Forelimb muscle (tissue), 1 donor: ENCODE data around the gene CITED4. TPM values are rescaled to one million over a fixed set of nuclear protein-coding genes. Genes with fewer than 3 reads are reported as not detected.

Experiments used
- DNase-seq: peaks from one replicate; pipeline ENCODE4 v3.0.0-alpha.2; 2013; ENCODE audit warnings: low read depth
- polyA plus RNA-seq: library from polyadenylated mRNA; unstranded; fragments of 120-200 nt; gene quantifications from one replicate; pipeline ENCODE4 v1.2.1, GENCODE V29; 2013; ENCODE audit not compliant: insufficient read length

Gene CITED4
- polyA plus RNA-seq, 1 donor = 2.6 TPM

- DNase-seq = no peak
These were observed 24.3 kb upstream of the CITED4 start for GRCh38 chr1:40886318-40887011.

DNA sequence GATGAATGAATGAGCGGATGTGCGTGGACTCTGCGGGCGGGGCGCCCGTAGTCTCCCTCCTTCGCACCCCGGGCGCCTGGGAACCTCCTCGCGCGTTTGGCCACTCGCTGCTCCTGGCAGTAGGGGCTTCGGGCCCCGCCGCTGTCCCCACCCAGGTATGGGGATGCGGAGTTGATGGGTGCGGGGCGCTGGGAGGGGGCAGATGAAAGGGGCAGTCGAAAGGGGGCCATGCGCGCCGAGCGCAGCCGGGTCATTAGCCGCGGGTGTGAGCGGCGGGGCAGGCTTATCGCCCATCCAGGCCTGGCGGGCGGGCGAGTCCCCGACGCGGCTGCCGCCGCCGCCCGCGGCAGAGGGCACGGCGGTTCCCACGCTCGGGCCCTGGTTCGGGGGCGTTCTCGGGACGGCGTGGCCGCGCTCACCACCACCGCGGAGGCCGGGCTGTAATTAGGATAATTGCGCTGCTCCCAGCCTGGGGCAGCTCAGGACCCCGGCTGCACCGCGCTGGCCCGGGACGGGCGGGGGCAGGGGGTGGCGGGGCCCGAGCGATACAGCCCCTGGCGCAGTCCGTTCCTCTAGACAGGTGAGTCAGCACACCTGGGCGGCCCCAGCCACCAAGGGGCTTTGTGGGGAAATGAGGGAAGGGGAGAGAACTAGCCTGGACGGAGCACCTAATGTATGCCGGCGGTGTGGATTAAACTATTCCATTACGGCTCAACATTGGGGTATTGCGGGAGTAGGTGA lies 22.1 kb upstream of the CITED4 start:
- DNase-seq = no peak

DNA sequence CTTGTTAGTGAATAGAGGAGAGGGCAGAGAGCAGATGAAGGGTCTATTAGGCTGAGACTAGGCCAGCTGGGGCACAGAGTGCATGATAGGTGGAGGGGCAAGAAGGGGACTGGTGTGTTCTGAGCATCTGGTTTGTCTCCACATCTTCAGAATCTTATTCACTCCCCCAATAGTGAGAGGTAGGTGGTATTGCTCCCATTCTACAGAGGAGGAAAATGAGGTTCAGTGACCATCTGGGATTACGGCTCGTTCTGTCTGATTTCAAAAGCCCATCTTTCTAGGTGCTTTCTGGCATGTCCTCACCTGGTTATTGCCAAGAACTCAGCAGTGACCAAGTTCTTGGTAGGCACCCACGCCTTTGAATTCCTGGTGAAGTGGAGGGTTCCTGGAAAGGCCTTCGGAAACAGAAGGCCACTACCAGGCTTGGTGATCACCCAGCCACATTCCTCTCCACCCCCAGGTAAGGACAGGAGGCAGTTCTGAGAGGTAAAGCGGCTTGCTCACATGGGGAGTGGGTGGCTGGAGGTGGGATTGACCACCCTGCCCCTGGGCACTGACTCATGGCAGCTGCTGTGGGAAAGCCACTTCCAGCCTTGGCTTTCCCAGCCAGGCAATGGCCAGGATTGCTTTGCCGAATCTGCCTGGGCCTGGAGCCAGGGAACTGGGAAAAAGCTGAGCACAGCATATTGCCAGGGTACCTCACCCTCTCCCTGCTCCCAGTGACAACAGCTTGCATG lies 18.8 kb upstream of the CITED4 start:
- DNase-seq = no peak

- no peak for DNase-seq
These were observed 17.5 kb upstream of the CITED4 start for GRCh38 chr1:40879482-40880175.

- DNase-seq = no peak
These were observed 16.7 kb upstream of the CITED4 start for GRCh38 chr1:40878906-40879305.

- DNase-seq = no peak
These were observed 15.5 kb upstream of the CITED4 start for GRCh38 chr1:40877698-40878097.

- no peak for DNase-seq
These were observed 14.7 kb upstream of the CITED4 start for GRCh38 chr1:40876891-40877290.

- no peak for DNase-seq
These were observed 14.2 kb upstream of the CITED4 start for GRCh38 chr1:40876436-40876761.

GRCh38 chr1:40873863-40874472 lies 11.8 kb upstream of the CITED4 start:
- no peak for DNase-seq

DNA sequence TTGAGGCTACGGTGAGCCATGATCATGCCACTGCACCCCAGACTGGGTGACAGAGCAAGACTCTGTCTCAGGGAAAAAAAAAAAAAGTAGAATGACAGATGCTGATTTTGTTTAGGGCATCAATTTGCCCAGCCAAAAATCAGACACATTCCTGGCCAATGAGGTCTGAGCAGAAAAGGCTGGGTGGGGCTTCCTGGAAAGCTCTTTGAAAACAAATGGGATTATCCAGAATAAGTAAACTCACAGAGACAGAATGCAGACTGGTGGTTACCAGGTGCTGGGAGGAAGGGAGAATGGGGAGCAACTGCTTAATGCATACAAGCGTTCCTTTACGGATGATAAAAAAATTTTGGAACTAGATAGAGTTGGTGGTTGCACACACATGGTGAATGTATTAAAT lies 10.1 kb upstream of the CITED4 start:
- no peak for DNase-seq

GRCh38 chr1:40870135-40870728 lies 8.1 kb upstream of the CITED4 start:
- DNase-seq = no peak

- no peak for DNase-seq
These were observed 6.0 kb upstream of the CITED4 start for GRCh38 chr1:40868051-40868723.

DNA sequence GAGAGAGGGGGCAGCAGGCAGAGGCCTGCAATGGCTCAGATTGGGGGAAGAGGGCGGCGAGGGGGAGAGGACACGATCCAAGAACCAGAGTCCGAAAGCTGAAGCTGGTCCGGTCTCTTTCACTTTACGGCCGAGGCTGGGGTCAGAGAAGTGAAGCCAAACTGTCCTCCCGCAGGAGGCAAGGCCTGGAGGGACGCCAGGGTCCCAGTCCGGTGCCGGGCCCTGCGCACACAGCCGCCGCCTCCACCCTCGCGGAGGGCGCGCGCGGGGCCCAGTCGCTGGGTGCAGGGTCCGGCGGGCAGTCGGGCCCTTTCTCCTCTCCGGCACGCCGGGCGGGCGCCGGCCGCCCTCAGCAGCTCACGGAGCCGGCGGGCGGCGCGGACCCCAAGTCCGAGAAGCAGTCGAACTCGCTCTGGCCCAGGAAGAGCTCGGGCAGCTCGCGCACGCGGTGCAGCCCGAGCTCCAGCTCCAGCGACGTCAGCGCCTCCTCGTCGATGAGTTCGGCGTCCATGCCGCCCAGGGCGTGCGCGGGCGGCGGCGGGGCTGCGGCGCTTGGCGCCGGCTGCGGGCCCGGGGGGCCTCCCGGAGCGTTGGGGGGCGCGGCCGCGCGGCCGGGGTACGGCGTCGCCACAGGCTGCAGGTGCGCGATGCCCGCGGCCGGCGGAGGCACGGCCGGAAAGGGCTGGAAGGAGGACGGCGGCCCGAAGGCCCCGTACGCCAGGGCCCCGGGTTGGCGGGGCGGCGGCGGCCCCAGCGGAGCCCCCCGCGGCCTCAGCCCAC lies 749 bp downstream of the CITED4 start:
- DNase-seq = no peak

DNA sequence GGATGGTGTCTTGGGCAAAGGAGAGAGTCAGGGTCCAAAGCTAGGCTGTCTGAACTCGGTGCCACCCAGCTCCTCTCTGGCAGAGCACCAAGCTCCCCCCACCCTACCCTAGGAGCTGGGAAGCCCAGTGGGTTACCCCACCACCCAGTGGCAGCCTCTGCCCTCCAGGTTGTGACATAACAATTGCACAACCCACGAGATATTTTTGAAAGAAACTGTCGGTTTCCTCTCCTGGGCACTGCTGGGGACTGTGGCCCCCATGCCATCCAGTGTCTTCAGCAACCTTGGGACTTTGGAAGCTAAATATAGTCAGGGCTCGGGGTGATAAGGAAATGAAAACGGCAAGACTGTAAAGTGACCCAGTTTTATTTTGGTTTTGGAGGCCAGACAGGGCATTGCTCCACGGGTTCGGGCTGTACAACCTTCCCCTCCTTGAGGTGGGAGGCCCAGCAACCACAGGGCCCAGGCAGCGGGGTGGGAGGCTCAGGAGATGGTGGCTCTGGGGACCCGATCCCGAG lies 1.4 kb downstream of the CITED4 start:
- DNase-seq = no peak

DNA sequence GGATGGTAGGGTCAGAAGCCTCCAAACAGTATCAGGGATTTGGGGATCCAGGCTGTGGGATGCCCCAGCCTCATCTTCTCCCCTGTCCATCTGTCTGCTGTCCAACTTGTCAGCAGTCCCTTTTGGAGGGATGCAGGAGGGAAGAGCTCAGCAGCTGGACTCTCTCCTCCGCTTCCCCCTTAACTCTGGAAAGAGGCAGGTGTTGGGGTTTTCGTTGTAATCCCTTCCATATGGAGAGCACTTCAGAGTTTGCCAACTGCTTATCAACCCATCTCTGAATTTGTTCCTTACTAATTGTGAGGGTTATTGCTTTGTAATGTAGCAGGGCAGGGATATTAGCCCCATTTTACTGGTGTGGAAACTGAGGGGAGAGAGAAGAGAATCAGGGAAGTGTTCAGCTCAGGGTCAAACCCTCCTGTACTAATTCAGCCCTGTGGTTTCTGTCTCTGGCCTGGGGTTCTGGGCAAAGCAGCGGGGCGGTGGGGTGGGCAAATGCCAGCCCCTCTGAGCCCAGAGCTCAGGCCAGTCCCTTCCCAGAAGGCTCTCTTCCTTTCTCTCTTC lies 3.2 kb downstream of the CITED4 start:
- no peak for DNase-seq

DNA sequence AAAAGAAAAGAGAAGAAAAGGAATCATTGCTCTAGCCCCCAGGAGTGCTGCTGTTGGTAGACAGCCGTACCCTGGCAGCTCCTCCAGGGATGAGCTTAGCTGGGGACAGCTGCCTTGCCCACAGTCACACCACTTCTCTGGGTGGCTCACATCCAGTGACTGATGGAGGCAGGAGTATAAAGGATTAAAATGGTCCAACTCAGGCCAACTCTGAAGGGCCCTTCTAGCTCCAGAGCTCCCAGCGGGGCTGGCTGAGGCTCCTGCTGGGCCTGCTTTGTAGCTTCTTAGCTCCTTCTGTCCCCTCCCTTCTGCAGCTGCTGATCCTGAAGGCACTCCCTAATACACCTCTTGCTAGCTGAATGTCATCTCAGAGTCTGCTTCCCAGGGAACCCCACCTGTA lies 4.4 kb downstream of the CITED4 start:
- DNase-seq = no peak

DNA sequence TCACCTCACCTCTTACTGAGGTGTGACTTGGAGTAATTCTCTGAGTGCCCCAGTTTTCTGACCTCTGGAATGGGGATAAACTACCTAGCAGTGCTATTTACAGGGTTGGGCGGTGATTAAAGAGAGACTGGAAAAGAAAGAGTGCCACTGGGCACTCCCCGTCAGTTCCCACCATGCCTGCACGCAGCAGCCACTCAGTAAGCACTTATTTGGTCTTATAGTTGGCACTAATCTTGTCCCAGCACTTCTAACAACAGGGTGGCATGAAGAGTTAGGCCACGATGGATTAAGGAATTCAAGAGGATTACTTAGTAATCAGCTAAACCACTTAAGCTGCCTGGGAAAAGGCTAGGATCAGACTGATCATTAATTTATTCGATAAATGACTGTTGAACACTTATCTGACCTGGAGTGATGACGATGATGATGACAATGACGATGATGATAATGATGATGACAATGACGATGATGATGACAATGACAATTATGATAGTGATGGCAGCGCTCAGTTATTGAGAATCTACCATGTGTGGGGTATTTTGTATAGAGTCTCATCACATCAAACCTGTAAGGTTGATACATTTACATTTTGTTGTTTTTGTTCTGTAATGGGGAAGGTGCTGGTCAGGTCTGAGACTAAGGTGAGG lies 5.4 kb downstream of the CITED4 start:
- no peak for DNase-seq

GRCh38 chr1:40856116-40856515 lies 6.0 kb downstream of the CITED4 start:
- no peak for DNase-seq

GRCh38 chr1:40855513-40855912 lies 6.7 kb downstream of the CITED4 start:
- no peak for DNase-seq
